ENCODE results near the gene FXR1.

DNA sequence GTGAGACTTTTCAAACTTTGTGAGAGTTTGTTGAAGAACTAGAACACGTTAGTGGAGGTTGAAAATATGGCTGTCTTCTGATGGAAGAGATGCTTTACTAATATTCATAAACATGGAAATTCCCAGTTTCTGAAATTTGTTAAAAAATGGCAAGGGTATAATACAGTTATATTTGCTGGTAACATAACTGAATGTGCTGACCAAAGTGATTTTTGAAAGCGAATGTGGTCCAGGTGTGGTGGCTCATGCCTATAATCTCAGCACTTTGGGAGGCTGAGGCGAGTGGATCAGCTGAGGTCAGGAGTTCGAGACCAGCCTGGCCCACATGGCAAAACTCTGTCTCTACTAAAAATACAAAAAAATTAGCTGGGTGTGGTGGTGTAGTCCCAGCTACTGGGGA lies 18.1 kb downstream of the FXR1 start:
- TF ChIP-seq EGR1 (IDR thresholded peaks at IDR 0.05; ENCODE audit: low read depth) (no peak), EZH2 (IDR thresholded peaks at IDR 0.05) (no peak), RAD21 (IDR thresholded peaks at IDR 0.05; ENCODE audit: low read depth) (no peak)

Measured in HCT116 (cell line).